ENCODE results near the gene PKD1L1.
A peak's percentile ranks its signal among the peaks of the same experiment; 100 is the strongest.

Gene PKD1L1

GRCh38 chr7:47875406-47875805 lies 72.9 kb downstream of the PKD1L1 start:
- DNase-seq (ENCODE audit: low read depth in 2 of 2), result no peak

- DNase-seq (ENCODE audit: low read depth in 2 of 2), result no peak
These were observed 74.5 kb downstream of the PKD1L1 start for GRCh38 chr7:47873762-47874161.

GRCh38 chr7:47867286-47867685 lies 81.0 kb downstream of the PKD1L1 start:
- no peak for DNase-seq (ENCODE audit: low read depth in 2 of 2)

- no peak for DNase-seq (ENCODE audit: low read depth in 2 of 2)
These were observed 82.1 kb downstream of the PKD1L1 start for GRCh38 chr7:47866120-47866519.

GRCh38 chr7:47852330-47853245 lies 95.7 kb downstream of the PKD1L1 start:
- DNase-seq (ENCODE audit: low read depth in 2 of 2), result no peak

- no peak for DNase-seq (ENCODE audit: low read depth in 2 of 2)
These were observed 101.1 kb downstream of the PKD1L1 start for GRCh38 chr7:47847207-47847606.

- no peak for DNase-seq (ENCODE audit: low read depth in 2 of 2)
These were observed 102.0 kb downstream of the PKD1L1 start for GRCh38 chr7:47846138-47846836.

- no peak for DNase-seq (ENCODE audit: low read depth in 2 of 2)
These were observed 104.0 kb downstream of the PKD1L1 start for GRCh38 chr7:47844311-47844710.

- no peak for DNase-seq (ENCODE audit: low read depth in 2 of 2)
These were observed 105.0 kb downstream of the PKD1L1 start for GRCh38 chr7:47843291-47843690.

- no peak for DNase-seq (ENCODE audit: low read depth in 2 of 2)
These were observed 108.9 kb downstream of the PKD1L1 start for GRCh38 chr7:47839381-47839780.

- DNase-seq (ENCODE audit: low read depth in 2 of 2), result no peak
These were observed 110.4 kb downstream of the PKD1L1 start for GRCh38 chr7:47837826-47838225.

GRCh38 chr7:47836503-47837202 lies 111.6 kb downstream of the PKD1L1 start:
- no peak for DNase-seq (ENCODE audit: low read depth in 2 of 2)

GRCh38 chr7:47836080-47836479 lies 112.2 kb downstream of the PKD1L1 start:
- DNase-seq (ENCODE audit: low read depth in 2 of 2), result no peak

- no peak for DNase-seq (ENCODE audit: low read depth in 2 of 2)
These were observed 115.1 kb downstream of the PKD1L1 start for GRCh38 chr7:47833211-47833610.

- DNase-seq (ENCODE audit: low read depth in 2 of 2), result no peak
These were observed 116.1 kb downstream of the PKD1L1 start for GRCh38 chr7:47832105-47832715.

GRCh38 chr7:47830015-47830414 lies 118.3 kb downstream of the PKD1L1 start:
- no peak for DNase-seq (ENCODE audit: low read depth in 2 of 2)

GRCh38 chr7:47827871-47828270 lies 120.4 kb downstream of the PKD1L1 start:
- DNase-seq (ENCODE audit: low read depth in 2 of 2), result no peak

GRCh38 chr7:47827351-47827756 lies 120.9 kb downstream of the PKD1L1 start:
- no peak for DNase-seq (ENCODE audit: low read depth in 2 of 2)

GRCh38 chr7:47826754-47827153 lies 121.5 kb downstream of the PKD1L1 start:
- DNase-seq (ENCODE audit: low read depth in 2 of 2), result no peak

GRCh38 chr7:47819607-47819920 lies 128.7 kb downstream of the PKD1L1 start:
- DNase-seq (ENCODE audit: low read depth in 2 of 2), result no peak

- peak; percentile 7 to 14 for DNase-seq (ENCODE audit: low read depth in 2 of 2)
These were observed 129.3 kb downstream of the PKD1L1 start for GRCh38 chr7:47818796-47819606.
